WTC11 (cell line): Measurements from ENCODE around the gene LRRC27. TPM values are rescaled to one million over a fixed set of nuclear protein-coding genes. Genes with fewer than 3 reads are reported as not detected.

Source experiments
- ATAC-seq: fragments of 200-7000 bp; cut with Tn5 transposase; 2 replicates; pipeline ENCODE4 v1.10.0; 2021; ENCODE audit warnings: mild to moderate bottlenecking, moderate library complexity
- CTCF ChIA-PET: fragments of 300-600 bp; sonication (Branson Sonifier 250); formaldehyde crosslinking; loops from one replicate; lab custom pipeline; 2021; ENCODE audit warnings: antibody characterized with exemption; lab: Charles Lee
- POLR2A ChIA-PET: fragments of 350-600 bp; sonication (Branson Sonifier 250); formaldehyde crosslinking; loops from one replicate; lab custom pipeline; 2021; ENCODE audit warnings: antibody characterized with exemption; lab: Charles Lee
- DNase-seq: peaks from one replicate; pipeline ENCODE4 v3.0.0; 2021; ENCODE audit warnings: low spot score
- H3K27ac Mint-ChIP-seq: 2 replicates; pipeline ENCODE4 v1.8.0; 2021; ENCODE audit warnings: mixed read lengths
- H3K27me3 Mint-ChIP-seq: 2 replicates; pipeline ENCODE4 v1.8.0; 2021; ENCODE audit warnings: low read depth, mild to moderate bottlenecking, moderate library complexity, mixed read lengths
- H3K36me3 Mint-ChIP-seq: 2 replicates; pipeline ENCODE4 v1.8.0; 2021; ENCODE audit warnings: mixed read lengths
- H3K4me1 Mint-ChIP-seq: 2 replicates; pipeline ENCODE4 v1.8.0; 2022; ENCODE audit warnings: mixed read lengths
- H3K4me3 Mint-ChIP-seq: 2 replicates; pipeline ENCODE4 v1.8.0; 2021; ENCODE audit warnings: mild to moderate bottlenecking, moderate library complexity, mixed read lengths
- H3K9me3 Mint-ChIP-seq: 2 replicates; pipeline ENCODE4 v1.8.0; 2021; ENCODE audit warnings: mixed read lengths
- ARID4B ChIP-seq: sonication (generic); formaldehyde crosslinking; IDR thresholded peaks from 2 replicates; pipeline ENCODE4 v1.8.0; 2023; ENCODE audit warnings: missing genetic modification reagents, mild to moderate bottlenecking, borderline replicate concordance
- ATF2 ChIP-seq: sonication (generic); formaldehyde crosslinking; IDR thresholded peaks from 2 replicates; pipeline ENCODE4 v1.8.1; 2022; ENCODE audit warnings: low read depth, missing genetic modification reagents, borderline replicate concordance
- ATF6 ChIP-seq: sonication (generic); formaldehyde crosslinking; IDR thresholded peaks from 2 replicates; pipeline ENCODE4 v1.8.1; 2023; ENCODE audit warnings: mild to moderate bottlenecking, missing genetic modification reagents
- CDX4 ChIP-seq: fragments of 250-450 bp; sonication (Bioruptor Pico); IDR thresholded peaks from 2 replicates; pipeline ENCODE4 v1.9.0; 2021; ENCODE audit warnings: moderate library complexity, mild to moderate bottlenecking, inconsistent platforms, borderline replicate concordance
- CREB1 ChIP-seq: sonication (generic); formaldehyde crosslinking; IDR thresholded peaks from 2 replicates; pipeline ENCODE4 v1.8.0; 2023; ENCODE audit warnings: mild to moderate bottlenecking, missing genetic modification reagents
- CREM ChIP-seq: sonication (generic); formaldehyde crosslinking; IDR thresholded peaks from 2 replicates; pipeline ENCODE4 v1.8.1; 2022; ENCODE audit warnings: mild to moderate bottlenecking, missing genetic modification reagents, moderate library complexity
- E2F5 ChIP-seq: sonication (generic); formaldehyde crosslinking; IDR thresholded peaks from 2 replicates; pipeline ENCODE4 v1.8.1; 2022; ENCODE audit warnings: mild to moderate bottlenecking, moderate library complexity, missing genetic modification reagents
- ESRRA ChIP-seq: sonication (generic); formaldehyde crosslinking; IDR thresholded peaks from 2 replicates; pipeline ENCODE4 v1.8.1; 2022; ENCODE audit warnings: mild to moderate bottlenecking, missing genetic modification reagents, borderline replicate concordance
- ETV6 ChIP-seq: sonication (generic); formaldehyde crosslinking; IDR thresholded peaks from 2 replicates; pipeline ENCODE4 v1.8.1; 2022; ENCODE audit warnings: mild to moderate bottlenecking, missing genetic modification reagents
- FOXK1 ChIP-seq: sonication (generic); formaldehyde crosslinking; IDR thresholded peaks from 2 replicates; pipeline ENCODE4 v1.8.0; 2022; ENCODE audit warnings: mild to moderate bottlenecking, moderate library complexity, missing genetic modification reagents
- GTF2I ChIP-seq: fragments of 250-450 bp; sonication (Bioruptor Pico); conservative IDR thresholded peaks from 2 replicates; pipeline ENCODE4 v1.4.0; 2021; ENCODE audit warnings: mild to moderate bottlenecking
- IRF1 ChIP-seq: sonication (generic); formaldehyde crosslinking; IDR thresholded peaks from 2 replicates; pipeline ENCODE4 v1.8.0; 2023; ENCODE audit warnings: missing genetic modification reagents
- MXD4 ChIP-seq: fragments of 250-450 bp; sonication (Bioruptor Pico); IDR thresholded peaks from 2 replicates; pipeline ENCODE4 v1.8.0; 2021; ENCODE audit warnings: mild to moderate bottlenecking, moderate library complexity, borderline replicate concordance
- NR1H2 ChIP-seq: sonication (generic); formaldehyde crosslinking; IDR thresholded peaks from 2 replicates; pipeline ENCODE4 v1.9.0; 2021; ENCODE audit warnings: mild to moderate bottlenecking, moderate library complexity, missing genetic modification reagents
- RELA ChIP-seq: sonication (generic); formaldehyde crosslinking; IDR thresholded peaks from 2 replicates; pipeline ENCODE4 v1.8.1; 2022; ENCODE audit warnings: missing genetic modification reagents, mild to moderate bottlenecking, borderline replicate concordance
- SP1 ChIP-seq: sonication (generic); formaldehyde crosslinking; conservative IDR thresholded peaks from 2 replicates; pipeline ENCODE4 v1.8.1; 2022; ENCODE audit warnings: missing genetic modification reagents
- TEAD1 ChIP-seq: sonication (generic); formaldehyde crosslinking; IDR thresholded peaks from 2 replicates; pipeline ENCODE4 v1.8.0; 2022; ENCODE audit warnings: mild to moderate bottlenecking, missing genetic modification reagents
- USF1 ChIP-seq: sonication (generic); formaldehyde crosslinking; IDR thresholded peaks from 2 replicates; pipeline ENCODE4 v1.8.0; 2022; ENCODE audit warnings: mild to moderate bottlenecking, missing genetic modification reagents
- ZNF317 ChIP-seq: sonication (generic); formaldehyde crosslinking; IDR thresholded peaks from 2 replicates; pipeline ENCODE4 v1.8.1; 2023; ENCODE audit warnings: low read depth, mild to moderate bottlenecking, moderate library complexity, missing genetic modification reagents, borderline replicate concordance
- ZNF416 ChIP-seq: fragments of 250-450 bp; sonication (Bioruptor Pico); IDR thresholded peaks from 2 replicates; pipeline ENCODE4 v1.9.0; 2021; ENCODE audit warnings: mild to moderate bottlenecking, inconsistent platforms
- total RNA-seq: library from RNA; stranded (reverse); gene quantifications from 3 replicates; pipeline ENCODE4 v1.2.3, GENCODE V29; 2021

The LRRC27 gene
- total RNA-seq, 1 experiment from 2014 or later = 4.4 TPM

- H3K4me1 Mint-ChIP-seq = peaks cover 13% of the 10 kb centered on the region
- ATAC-seq (peak; percentile 71), DNase-seq (peak; percentile 86)
- ChIA-PET CTCF (interaction anchor here (0.6 to 1.1 kb wide), 9 partner anchors 10 to 1011 kb away, joined by 3 to 11 read pairs (median 4); no protein-coding TSS in a partner anchor), POLR2A (no interaction called here)
- H3K9me3 Mint-ChIP-seq = peaks cover 19% of the 10 kb centered on the region
- peak within 1 kb of the TSS; percentile 89 for H3K4me3 Mint-ChIP-seq
- 0 out of 2 replicates have a peak, but pooled peaks have one; percentile 37 for TF ChIP-seq ZNF416 (CRISPR knock-in tag)
- no peak for TF ChIP-seq TEAD1
- TF ChIP-seq ATF2 (CRISPR knock-in tag) = no peak
- no peak for TF ChIP-seq FOXK1 (CRISPR knock-in tag)
- 0 out of 2 replicates have a peak, but pooled peaks have one; percentile 11 for TF ChIP-seq SP1 (CRISPR knock-in tag)
- TF ChIP-seq CREB1 (CRISPR knock-in tag) = no peak
- H3K27me3 Mint-ChIP-seq = peaks cover 59% of the 10 kb centered on the region
- H3K27ac Mint-ChIP-seq = no peak within 1 kb of the TSS
- H3K36me3 Mint-ChIP-seq = peaks cover 17% of the 10 kb centered on the region
These were observed 24.0 kb upstream of the LRRC27 start, which contains the start of gene STK32C for GRCh38 chr10:132307823-132308586. STK32C (minus strand) TSS chr10:132307950; CDS start chr10:132307833, 117 bp downstream.

- ChIA-PET CTCF (no interaction called here), POLR2A (no interaction called here)
- H3K36me3 Mint-ChIP-seq = peaks cover 17% of the 10 kb centered on the region
- peaks cover 61% of the 10 kb centered on the region for H3K27me3 Mint-ChIP-seq
- no peak overlapping the region for H3K27ac Mint-ChIP-seq
- H3K9me3 Mint-ChIP-seq = peaks cover 23% of the 10 kb centered on the region
- peak overlapping the region; percentile 61 for H3K4me3 Mint-ChIP-seq
- peak; percentile 29 for ATAC-seq
- H3K4me1 Mint-ChIP-seq = peaks cover 13% of the 10 kb centered on the region
- peak; percentile 54 for DNase-seq
- peak; percentile 82 for TF ChIP-seq ETV6 (CRISPR knock-in tag)
- 0 out of 2 replicates have a peak, but pooled peaks have one; percentile 13 for TF ChIP-seq ARID4B (CRISPR knock-in tag)
- TF ChIP-seq IRF1 = peak; percentile 53; the same call in 1 of the 2 replicates
- no peak for TF ChIP-seq ATF6
- TF ChIP-seq RELA (CRISPR knock-in tag) = peak; percentile 95
- TF ChIP-seq MXD4 (CRISPR knock-in tag) = no peak
- peak; percentile 61; the same call in 1 of the 2 replicates for TF ChIP-seq CREM (CRISPR knock-in tag)
- 0 out of 2 replicates have a peak, but pooled peaks have one; percentile 40 for TF ChIP-seq ZNF317 (CRISPR knock-in tag)
- no peak for TF ChIP-seq GTF2I (CRISPR knock-in tag)
- no peak for TF ChIP-seq NR1H2
- peak; percentile 81; the same call in 1 of the 2 replicates for TF ChIP-seq E2F5 (CRISPR knock-in tag)
- TF ChIP-seq CDX4 (CRISPR knock-in tag) = no peak
- peak; percentile 5; the same call in 1 of the 2 replicates for TF ChIP-seq USF1 (CRISPR knock-in tag)
- TF ChIP-seq ESRRA = 0 out of 2 replicates have a peak, but pooled peaks have one; percentile 73
These were observed 23.2 kb upstream of the LRRC27 start for GRCh38 chr10:132308587-132309470.
